PC-3 (cell line): ENCODE measurements around the gene CFAP210. TPM values are rescaled to one million over a fixed set of nuclear protein-coding genes. Genes with fewer than 3 reads are reported as not detected.
A peak's percentile ranks its signal among the peaks of the same experiment; 100 is the strongest.

Experiments
- ATAC-seq: fragments of 200-7000 bp; cut with Tn5 transposase; 2 replicates; pipeline ENCODE4 v1.9.1; 2020; ENCODE audit warnings: mild to moderate bottlenecking, moderate library complexity
- BruUV-seq: library from RNA; stranded (reverse); fragments of 400-500 nt; replicated peaks from 2 replicates; lab custom pipeline; 2021; lab: Mats Ljungman, UMichigan
- CTCF ChIA-PET: fragments of 300-600 bp; sonication (Branson Sonifier 250); formaldehyde crosslinking; loops from one replicate; lab custom pipeline; 2022; ENCODE audit warnings: antibody characterized with exemption; lab: Charles Lee
- POLR2A ChIA-PET: fragments of 300-600 bp; sonication (Branson Sonifier 250); formaldehyde crosslinking; loops from one replicate; lab custom pipeline; 2022; ENCODE audit warnings: antibody characterized with exemption; ENCODE audit not compliant: unreplicated experiment; lab: Charles Lee
- DNase-seq: peaks from one replicate; pipeline ENCODE4 v3.0.0-alpha.2; 2015
- H2AFZ ChIP-seq: fragments of 300-600 bp; sonication (generic); 2 replicates; pipeline ENCODE4 v1.6.0; 2016; ENCODE audit warnings: antibody characterized with exemption, low read length
- H3F3A ChIP-seq: fragments of 300-600 bp; sonication (generic); one replicate; pipeline ENCODE4 v1.6.0; 2017; ENCODE audit warnings: antibody characterized with exemption, low read length, control low read depth, mild to moderate bottlenecking; ENCODE audit not compliant: unreplicated experiment
- H3K27ac ChIP-seq: fragments of 300-600 bp; sonication (generic); 2 replicates; pipeline ENCODE4 v1.5.1; 2016; ENCODE audit warnings: mild to moderate bottlenecking, low read length
- H3K27me3 ChIP-seq: fragments of 300-600 bp; sonication (generic); 2 replicates; pipeline ENCODE4 v1.6.1; 2016; ENCODE audit warnings: low read length, mixed read lengths
- H3K36me3 ChIP-seq: fragments of 300-600 bp; sonication (generic); 2 replicates; pipeline ENCODE4 v1.6.1; 2016; ENCODE audit warnings: low read depth, mixed run types, low read length, mixed read lengths
- H3K4me1 ChIP-seq: fragments of 300-600 bp; sonication (generic); 2 replicates; pipeline ENCODE4 v1.5.1; 2016; ENCODE audit warnings: low read length; ENCODE audit not compliant: insufficient read depth
- H3K4me2 ChIP-seq: fragments of 300-600 bp; sonication (generic); 2 replicates; pipeline ENCODE4 v1.6.0; 2016; ENCODE audit warnings: low read length
- H3K4me3 ChIP-seq: fragments of 300-600 bp; sonication (generic); 2 replicates; pipeline ENCODE4 v1.5.1; 2016; ENCODE audit warnings: mild to moderate bottlenecking, low read length, mixed read lengths
- H3K79me2 ChIP-seq: fragments of 300-600 bp; sonication (generic); 2 replicates; pipeline ENCODE4 v1.6.1; 2017; ENCODE audit warnings: low read length, mixed read lengths
- H3K9ac ChIP-seq: fragments of 300-600 bp; sonication (generic); 2 replicates; pipeline ENCODE4 v1.6.0; 2016; ENCODE audit warnings: mild to moderate bottlenecking, low read length
- H3K9me2 ChIP-seq: fragments of 300-600 bp; sonication (generic); replicated peaks from 2 replicates; pipeline ENCODE4 v1.6.1; 2016; ENCODE audit warnings: mixed run types, low read length, mixed read lengths
- H3K9me3 ChIP-seq: fragments of 300-600 bp; sonication (generic); 2 replicates; pipeline ENCODE4 v1.6.1; 2016; ENCODE audit warnings: low read length, mixed read lengths
- H4K20me1 ChIP-seq: fragments of 300-600 bp; sonication (generic); 2 replicates; pipeline ENCODE4 v1.6.1; 2016; ENCODE audit warnings: low read length, mixed read lengths
- EZH2 ChIP-seq: fragments of 300-600 bp; sonication (generic); IDR thresholded peaks from one replicate; pipeline ENCODE4 v1.6.1; 2017; ENCODE audit warnings: antibody characterized with exemption, mild to moderate bottlenecking, low read length; ENCODE audit not compliant: unreplicated experiment
- EZH2phosphoT487 ChIP-seq: fragments of 300-600 bp; sonication (generic); IDR thresholded peaks from 2 replicates; pipeline ENCODE4 v1.6.1; 2018; ENCODE audit warnings: mild to moderate bottlenecking, antibody characterized with exemption, low read length, borderline replicate concordance
- intact Hi-C: fragments of 100-400 bp; cut with micrococcal nuclease; formaldehyde crosslinking; loops from 2 replicates; pipeline ENCODE4 v1.9.0; 2023
- total RNA-seq: library from RNA; depleted of rRNA; stranded (reverse); fragments of >200 nt; gene quantifications from 2 replicates; pipeline ENCODE4 v1.2.3, GENCODE V29; 2014
- TF ChIP-seq, protein P1 (sequence below): fragments of 300-600 bp; sonication (generic); conservative IDR thresholded peaks from 2 replicates; pipeline ENCODE4 v1.5.1; 2017; ENCODE audit warnings: antibody characterized with exemption, low read depth, mild to moderate bottlenecking, low read length

The CFAP210 gene
- total RNA-seq, 1 experiment from 2014 or later: not detected

DNA sequence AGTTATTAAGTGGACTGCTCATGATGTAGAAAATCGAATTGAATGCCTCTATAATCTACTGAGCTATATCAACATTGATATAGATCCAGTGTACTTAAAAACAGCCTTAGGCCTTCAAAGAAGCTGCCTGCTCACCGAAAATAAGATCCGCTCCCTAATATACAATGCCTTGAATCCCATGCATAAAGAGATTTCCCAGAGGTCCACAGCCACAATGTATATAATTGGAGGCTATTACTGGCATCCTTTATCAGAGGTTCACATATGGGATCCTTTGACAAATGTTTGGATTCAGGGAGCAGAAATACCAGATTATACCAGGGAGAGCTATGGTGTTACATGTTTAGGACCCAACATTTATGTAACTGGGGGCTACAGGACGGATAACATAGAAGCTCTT lies 41.4 kb upstream of the CFAP210 start:
- H3K4me2 ChIP-seq: peak overlapping the region; percentile 44; the same call in 1 of the 2 replicates
- H3K9me2 ChIP-seq: no peaks in the 10 kb centered on the region
- DNase-seq (no peak), ATAC-seq (no peak)
- no peaks in the 10 kb centered on the region for H3K9me3 ChIP-seq
- peaks cover 21% of the 10 kb centered on the region for H3K4me1 ChIP-seq
- H3K9ac ChIP-seq: no peak overlapping the region
- no TSS peak for BruUV-seq
- POLR2A ChIA-PET: no interaction called here
- H3K79me2 ChIP-seq: peaks cover 27% of the 10 kb centered on the region
- no peaks in the 10 kb centered on the region for H3K36me3 ChIP-seq
- no peak overlapping the region for H2AFZ ChIP-seq
- H3K27ac ChIP-seq: no peak overlapping the region
- no peaks in the 10 kb centered on the region for H3K27me3 ChIP-seq
- H3F3A ChIP-seq: no peaks in the 10 kb centered on the region
- CTCF ChIA-PET: no interaction called here
- intact Hi-C loops: no loop called here
- TF ChIP-seq EZH2phosphoT487 (no peak), EZH2 (no peak)
- TF ChIP-seq, protein P1, sequence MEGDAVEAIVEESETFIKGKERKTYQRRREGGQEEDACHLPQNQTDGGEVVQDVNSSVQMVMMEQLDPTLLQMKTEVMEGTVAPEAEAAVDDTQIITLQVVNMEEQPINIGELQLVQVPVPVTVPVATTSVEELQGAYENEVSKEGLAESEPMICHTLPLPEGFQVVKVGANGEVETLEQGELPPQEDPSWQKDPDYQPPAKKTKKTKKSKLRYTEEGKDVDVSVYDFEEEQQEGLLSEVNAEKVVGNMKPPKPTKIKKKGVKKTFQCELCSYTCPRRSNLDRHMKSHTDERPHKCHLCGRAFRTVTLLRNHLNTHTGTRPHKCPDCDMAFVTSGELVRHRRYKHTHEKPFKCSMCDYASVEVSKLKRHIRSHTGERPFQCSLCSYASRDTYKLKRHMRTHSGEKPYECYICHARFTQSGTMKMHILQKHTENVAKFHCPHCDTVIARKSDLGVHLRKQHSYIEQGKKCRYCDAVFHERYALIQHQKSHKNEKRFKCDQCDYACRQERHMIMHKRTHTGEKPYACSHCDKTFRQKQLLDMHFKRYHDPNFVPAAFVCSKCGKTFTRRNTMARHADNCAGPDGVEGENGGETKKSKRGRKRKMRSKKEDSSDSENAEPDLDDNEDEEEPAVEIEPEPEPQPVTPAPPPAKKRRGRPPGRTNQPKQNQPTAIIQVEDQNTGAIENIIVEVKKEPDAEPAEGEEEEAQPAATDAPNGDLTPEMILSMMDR: no peak
- no peaks in the 10 kb centered on the region for H4K20me1 ChIP-seq
- H3K4me3 ChIP-seq: no peak overlapping the region

DNA sequence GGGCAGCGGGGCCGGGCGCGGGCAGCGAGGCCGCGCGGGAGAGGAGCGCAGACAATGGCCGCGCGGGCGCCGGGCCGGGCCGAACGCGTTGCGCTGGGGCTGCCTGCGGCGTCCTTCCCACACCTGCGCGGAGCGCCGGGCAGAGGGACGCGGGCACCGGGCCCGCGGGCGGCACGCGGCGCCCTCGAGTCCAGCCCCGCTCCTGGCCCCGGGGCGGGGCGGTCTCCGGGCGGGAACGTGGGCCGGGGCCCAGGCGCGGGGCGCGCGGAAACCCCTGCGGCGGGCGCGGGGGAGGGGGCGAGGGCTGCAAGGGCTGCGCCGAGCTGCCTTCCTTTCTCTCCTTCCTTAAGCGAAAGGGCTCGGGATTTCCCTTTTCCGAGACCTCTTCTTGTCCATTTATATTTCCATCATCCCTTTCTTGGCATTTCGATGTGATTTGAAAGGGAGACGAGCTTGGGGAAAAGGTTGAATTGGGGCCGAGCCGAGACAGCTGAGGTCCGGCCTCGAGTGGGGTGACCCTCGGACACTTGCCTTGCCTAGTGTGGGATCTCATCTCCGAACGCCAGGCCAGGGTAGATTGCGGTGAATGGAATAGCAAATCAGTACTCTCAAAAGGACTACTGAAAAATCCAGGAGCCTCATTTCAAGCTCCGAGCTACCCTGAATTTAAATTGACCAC lies 40.1 kb upstream of the CFAP210 start:
- Histone ChIP-seq H3K36me3 (no peaks in the 10 kb centered on the region), H4K20me1 (no peaks in the 10 kb centered on the region), H3K4me2 (peak overlapping the region; percentile 91), H3K27ac (no peak overlapping the region), H3K9ac (peak overlapping the region; percentile 61; the same call in 1 of the 2 replicates), H3K79me2 (peaks cover 27% of the 10 kb centered on the region), H3K9me3 (no peaks in the 10 kb centered on the region), H3K27me3 (no peaks in the 10 kb centered on the region), H3F3A (no peaks in the 10 kb centered on the region), H3K4me1 (peaks cover 21% of the 10 kb centered on the region), H3K4me3 (peak overlapping the region; percentile 87), H3K9me2 (no peaks in the 10 kb centered on the region), H2AFZ (peak overlapping the region; percentile 77)
- ATAC-seq: peak; percentile 61
- POLR2A ChIA-PET: interaction anchor here (0.7 kb wide), 1 partner anchor 93 kb away, joined by 8 read pairs; no protein-coding TSS in a partner anchor
- intact Hi-C loops: no loop called here
- TF ChIP-seq EZH2phosphoT487: no peak
- no peak for TF ChIP-seq EZH2
- TF ChIP-seq, protein P1: no peak
- TSS peak; percentile 48 for BruUV-seq
- peak; percentile 24 for DNase-seq
- CTCF ChIA-PET: no interaction called here
